Hippocampal formation (tissue), 2 donors: Measurements from ENCODE around the gene CTF1.
"Not testable (repeated sequence)": the region's sequence is repeated elsewhere in the genome, so short reads cannot be mapped to it uniquely, and the experiment has no call there.

Source experiments
- DNase-seq, 2 donors: peaks; one replicate each; lab custom pipeline; 2025; lab: John Stamatoyannopoulos, UW

The CTF1 gene

GRCh38 chr16:30896261-30896888 lies at the start of gene CTF1:
CTF1 (plus strand) TSS chr16:30896614; CDS start chr16:30896644, 30 bp downstream.
- DNase-seq, result peak; percentile 18 to 50

- no peak for DNase-seq
Measured at GRCh38 chr16:30846649-30847402, 49.6 kb upstream of the CTF1 start.

DNA sequence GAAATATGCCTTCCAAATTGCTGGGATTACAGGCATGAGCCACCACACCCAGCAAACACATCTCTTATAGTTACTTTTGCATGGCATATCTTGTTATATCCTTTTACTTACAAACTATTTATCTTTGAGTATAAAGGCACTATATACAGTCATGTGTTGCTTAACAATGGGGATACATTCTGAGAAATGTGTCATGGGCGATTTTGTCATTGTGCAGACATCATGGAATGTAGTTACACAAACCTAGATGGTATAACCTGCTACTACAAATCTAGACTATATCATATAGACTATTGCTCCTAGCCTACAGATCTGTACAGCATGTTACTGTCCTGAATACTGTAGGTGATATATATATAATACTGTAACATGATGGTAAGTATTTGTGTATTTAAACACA lies 46.2 kb upstream of the CTF1 start:
- no peak for DNase-seq

- no peak for DNase-seq
Measured at GRCh38 chr16:30853758-30854157, 42.7 kb upstream of the CTF1 start.

DNA sequence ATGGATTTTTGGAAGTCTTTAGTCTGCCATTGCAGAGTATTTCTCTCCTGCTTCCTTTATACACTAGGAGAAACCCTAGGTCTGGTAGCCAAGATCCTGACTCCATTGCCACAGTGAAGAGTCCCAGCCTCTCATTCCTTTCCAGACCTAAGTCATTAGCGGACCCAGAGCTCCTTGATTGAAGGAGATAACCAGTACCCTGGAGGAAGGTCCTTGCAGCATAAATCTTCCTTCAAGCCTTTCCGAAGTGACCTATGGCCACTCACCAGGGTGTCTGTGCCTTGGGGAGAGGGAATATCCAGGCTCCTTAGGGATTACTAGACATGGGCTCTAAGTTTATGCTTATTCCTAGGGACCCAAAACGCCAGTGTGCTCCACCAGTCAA lies 38.3 kb upstream of the CTF1 start:
- no peak for DNase-seq

DNA sequence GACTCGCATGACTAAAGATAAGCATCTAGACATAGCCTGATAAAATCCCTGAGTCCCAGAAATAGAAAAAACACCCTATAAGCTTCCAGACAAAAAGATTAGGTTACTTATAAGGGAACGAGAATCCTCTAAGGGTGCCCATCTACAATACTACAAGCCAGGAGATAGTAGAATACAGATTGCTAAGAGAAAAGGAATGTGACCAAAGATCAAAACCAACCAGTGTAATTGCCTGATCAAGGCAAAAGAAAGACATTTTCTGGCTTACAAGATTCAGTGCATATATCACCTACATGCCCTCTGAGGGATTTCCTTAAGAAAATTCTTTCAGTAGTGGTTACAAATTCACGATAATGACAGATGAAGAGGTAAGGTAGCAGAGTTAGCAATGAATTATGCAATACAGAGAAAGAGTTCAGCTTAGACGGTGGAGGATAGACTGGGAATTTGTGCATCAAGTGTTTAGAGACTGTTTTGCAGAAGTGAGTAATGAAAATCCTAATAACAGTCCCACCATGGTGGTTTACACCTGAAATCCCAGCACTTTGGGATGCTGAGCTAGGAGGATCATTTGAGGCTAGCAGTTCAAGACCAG lies 37.5 kb upstream of the CTF1 start:
- no peak for DNase-seq

- not testable (repeated sequence) for DNase-seq
Measured at GRCh38 chr16:30860729-30861128, 35.7 kb upstream of the CTF1 start.

DNA sequence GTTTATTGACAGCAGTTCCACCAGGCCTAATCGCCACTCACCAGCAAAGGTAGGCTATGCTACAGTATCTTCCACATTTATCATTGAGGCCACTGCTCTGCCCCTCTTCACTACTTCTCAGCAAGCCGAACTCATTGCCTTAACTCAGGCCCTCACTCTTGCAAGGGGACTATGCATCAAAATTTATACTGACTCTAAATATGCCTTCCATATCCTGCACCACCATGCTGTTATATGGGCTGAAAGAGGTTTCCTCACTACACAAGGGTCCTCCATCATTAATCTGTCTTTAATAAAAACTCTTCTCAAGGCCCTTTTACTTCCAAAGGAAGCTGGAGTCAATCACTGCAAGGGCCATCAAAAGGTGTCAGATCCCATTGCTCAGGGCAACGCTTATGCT lies 33.2 kb upstream of the CTF1 start:
- not testable (repeated sequence) for DNase-seq

GRCh38 chr16:30866031-30866430 lies 30.4 kb upstream of the CTF1 start:
- no peak for DNase-seq

- no peak for DNase-seq
Measured at GRCh38 chr16:30867747-30868146, 28.7 kb upstream of the CTF1 start.

DNA sequence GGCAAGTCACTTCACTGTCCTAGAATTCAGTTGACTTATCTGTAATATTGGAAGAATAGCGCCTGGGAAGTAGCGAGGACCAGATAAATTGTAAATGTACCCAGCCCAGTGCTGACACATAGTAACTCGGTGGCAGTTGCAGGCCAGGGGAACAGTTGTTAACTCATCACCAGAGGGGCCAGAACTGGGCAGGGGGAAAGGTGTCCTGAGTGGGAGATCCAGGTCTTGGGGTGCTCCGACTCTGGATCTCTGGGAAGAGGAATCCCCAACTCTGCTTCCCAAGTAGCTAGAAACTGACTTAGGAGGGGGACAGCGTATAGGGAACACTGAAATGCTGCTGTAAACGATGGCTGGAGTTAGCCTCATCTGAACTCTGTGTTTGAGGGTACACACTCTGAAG lies 25.5 kb upstream of the CTF1 start:
- no peak for DNase-seq

DNA sequence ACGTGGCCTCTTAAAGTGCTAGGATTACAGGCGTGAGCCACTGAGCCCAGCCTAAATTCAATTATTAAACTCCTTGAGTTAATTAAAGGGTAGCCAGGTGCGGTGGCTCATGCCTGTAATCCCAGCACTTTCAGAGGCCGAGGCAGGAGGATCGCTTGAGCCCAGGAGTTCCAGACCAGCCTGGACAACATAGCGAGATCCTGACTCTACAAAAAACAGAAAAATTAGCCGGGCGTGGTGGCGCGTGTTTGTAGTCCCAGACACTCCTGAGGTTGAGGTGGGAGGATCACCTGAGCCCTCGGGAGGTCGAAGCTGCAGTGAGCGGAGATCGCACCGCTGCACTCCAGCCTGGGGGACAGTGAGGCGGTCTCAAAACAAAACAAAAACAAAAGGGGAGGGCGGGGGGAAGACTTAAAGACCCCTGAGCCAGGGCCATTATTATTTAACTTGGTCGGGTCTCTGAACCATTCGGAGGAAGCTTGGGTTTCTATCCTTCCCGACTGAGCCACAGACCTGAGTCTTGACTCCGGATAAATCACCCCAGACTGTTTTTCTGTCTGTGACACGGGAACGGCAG lies 22.1 kb upstream of the CTF1 start:
- DNase-seq, result no peak

DNA sequence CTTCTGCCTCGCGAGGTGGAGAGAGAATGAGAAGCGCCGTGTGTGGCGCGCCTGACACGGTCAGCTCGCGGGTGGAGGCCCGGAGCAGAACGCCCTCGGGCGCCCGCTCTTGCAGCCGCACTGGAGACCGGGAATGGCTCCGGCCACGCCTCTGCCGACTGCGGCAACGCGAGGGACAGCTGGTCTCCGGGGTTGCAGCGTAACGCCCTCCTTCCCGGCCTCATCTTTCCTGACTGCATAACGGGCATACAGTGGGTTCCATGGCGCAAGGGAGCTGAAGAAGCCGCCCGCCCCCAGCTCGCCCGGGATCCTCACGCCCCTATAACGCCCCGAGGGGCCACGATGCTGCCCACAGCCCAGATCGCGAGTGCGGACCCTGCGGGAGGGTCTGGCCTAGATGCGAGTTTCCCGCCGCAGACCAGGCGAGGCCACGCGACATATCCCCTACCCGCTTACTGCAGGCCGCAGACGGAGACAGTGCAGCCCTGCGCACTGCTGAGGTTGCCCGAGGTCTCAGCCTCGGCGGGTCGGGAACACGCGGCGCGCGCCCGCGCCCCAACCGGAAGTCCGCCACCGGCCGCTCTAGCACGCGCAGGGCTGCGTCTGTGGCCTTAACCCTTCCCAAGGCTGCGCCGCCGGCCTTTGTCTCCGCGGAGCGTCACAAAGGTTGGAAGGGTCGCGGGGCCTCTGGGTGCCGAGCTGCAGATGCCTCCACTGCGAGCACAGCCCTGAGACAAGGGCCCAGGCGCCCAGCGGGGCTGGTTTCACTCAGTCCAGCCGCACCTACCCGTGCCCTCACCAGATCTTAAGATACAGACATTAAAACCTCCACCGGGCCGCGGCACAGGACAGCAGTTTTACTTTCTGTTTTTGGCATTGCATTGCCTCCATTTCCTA lies 21.3 kb upstream of the CTF1 start:
- DNase-seq, result peak; percentile 69 to 87

DNA sequence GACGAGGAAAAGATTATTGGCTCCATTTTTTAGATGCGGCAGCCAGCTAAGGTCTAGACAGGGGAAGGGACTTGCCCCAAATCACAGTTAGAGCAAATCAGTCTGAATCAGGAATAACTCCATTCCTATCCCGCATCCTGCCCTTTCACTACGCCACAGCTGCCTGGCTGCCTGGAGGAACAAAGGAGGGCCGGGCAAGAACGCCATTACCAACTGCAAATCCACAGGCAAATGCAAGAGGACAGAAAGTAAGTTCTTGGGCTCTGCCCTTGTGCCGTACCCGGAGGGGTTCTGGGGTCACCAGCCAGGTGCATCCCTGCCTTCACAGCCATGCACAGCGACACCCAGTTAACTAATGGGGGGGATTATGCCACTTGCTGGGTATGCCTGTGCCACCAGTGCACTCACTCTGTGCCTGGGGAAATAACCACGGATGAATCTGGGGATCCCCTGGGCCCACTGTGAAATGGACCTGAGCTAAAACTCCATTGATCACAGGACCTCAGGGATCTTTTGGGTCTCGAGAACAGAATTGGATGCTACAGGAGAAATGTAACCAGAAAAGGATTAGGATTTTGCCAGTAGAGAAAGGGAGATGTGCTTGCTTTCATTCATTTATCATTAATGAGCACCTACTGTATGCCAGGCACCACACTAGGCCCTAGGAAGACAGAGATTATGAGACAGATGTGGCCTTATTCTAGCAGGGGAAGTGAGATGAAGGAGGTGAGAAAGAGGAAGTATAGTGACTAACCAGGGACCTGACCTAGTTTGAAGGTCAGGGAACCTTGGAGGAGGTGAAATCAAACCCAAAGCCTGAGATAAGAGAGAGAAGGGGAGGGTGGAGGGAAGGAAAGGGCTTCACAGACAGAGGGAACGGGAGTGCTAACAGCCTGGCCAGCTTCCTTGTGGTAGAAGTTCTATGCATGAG lies 20.3 kb upstream of the CTF1 start:
- DNase-seq, result peak in 1 of 2 donors; percentile 19

DNA sequence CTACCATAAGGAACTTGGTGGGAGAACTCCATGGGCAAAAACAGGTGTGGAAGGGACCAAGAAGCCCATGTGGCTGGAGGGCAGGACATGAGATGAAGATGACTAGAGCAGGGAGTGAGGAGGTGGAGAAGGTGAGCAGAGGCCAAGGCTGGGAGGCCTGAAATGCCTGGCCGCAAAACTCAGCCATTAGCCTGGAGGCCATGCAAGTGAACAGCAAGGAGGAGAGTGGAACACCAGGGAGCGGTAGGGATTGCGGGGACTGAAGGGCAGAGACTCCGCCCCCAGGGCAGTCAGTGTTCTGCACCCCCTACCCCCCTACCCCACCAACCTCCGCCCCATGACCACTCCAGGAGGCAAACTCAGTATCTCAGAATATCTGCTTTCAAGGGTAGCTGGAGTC lies 19.5 kb upstream of the CTF1 start:
- no peak for DNase-seq

DNA sequence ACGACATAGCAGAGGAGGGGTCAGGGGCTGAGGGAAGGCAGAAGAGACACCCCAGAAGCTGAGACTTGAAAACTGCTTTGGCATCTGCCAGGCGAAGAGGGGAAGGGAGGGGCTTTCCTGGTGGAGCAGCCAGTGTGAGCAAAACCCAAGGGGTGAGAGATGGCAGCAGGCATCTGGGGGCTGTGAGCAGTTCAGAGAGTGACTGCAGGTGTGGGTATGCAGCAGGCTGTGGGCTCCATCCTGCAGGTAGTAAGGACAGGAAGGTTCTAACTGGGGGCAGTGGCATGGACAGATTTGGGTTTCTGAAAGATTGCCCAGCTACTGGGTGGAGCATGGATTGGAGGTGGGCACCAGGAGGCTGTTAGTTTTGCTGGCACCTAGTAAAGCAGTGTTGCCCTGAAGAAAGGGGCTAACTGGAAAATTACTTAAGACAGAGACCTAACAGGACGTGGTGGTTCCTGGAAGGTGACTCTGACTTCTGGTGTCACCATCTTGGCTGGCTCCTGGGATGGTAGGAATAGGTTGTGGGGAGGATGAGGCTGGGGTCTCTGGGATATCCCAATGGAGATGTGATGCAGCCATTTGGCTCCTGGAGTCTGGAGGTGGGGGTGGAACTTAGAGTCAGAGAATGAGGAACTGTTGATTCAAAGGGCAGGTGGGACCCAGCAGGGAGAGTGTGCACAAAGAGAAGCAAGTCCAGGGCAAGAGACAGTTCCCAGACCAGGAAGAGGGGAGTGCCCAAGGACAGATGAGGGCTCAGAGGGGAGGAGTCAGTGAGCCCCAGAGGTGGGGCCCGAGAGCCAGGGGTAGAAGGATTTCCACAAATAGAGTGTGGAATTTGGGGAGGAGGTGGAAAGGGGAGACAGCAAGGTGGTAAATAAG lies 13.7 kb upstream of the CTF1 start:
- DNase-seq, result no peak

DNA sequence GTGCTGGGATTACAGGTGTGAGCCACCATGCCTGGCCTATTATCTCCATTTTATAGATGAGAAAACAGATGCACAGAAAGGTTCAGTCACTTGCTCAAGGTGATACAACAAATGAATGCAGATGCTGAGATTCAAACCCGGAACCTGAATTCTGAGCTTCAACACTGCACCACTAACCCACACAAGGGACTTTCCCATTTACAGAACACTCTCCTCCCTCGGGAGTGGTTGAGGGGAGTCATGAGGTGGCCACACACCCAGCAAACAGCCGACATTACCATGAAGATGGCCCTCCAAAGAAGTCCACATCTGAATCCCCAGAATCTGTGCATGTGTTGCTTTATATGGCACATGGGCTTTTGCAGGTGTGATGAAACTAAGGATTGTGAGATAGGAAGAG lies 11.7 kb upstream of the CTF1 start:
- no peak for DNase-seq

DNA sequence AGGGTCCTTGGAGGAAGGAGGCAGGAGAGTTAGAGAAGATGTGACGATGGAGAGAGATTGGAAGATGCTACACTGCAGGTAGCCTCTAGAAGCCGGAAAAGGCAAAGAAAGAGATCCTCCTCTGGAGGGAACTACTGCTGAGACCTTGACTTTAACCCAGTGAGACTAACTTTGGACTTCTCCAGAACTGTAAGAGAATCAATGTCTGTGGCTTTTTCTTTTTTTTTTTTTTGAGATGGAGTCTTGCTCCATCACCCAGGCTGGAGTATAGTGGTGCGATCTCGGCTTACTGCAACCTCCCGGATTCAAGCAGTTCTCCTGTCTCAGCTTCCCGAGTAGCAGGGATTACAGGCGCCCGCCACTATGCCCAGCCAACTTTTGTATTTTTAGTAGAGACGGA lies 11.2 kb upstream of the CTF1 start:
- no peak for DNase-seq

GRCh38 chr16:30886145-30886544 lies 10.3 kb upstream of the CTF1 start:
- DNase-seq, result no peak

GRCh38 chr16:30887927-30888326 lies 8.5 kb upstream of the CTF1 start:
- no peak for DNase-seq
